ENCODE results near the gene C10orf90.

Gene C10orf90

GRCh38 chr10:126675656-126676438, 5.4 kb upstream of the C10orf90 start:
- no peak overlapping the region for H3K4me3 ChIP-seq (ENCODE audit: low read length, poor library complexity, severe bottlenecking)
- H3K79me2 ChIP-seq (ENCODE audit: insufficient read depth, low read length): no peaks in the 10 kb centered on the region
- H4K20me1 ChIP-seq (ENCODE audit: insufficient read depth, low read length, poor library complexity, severe bottlenecking): no peaks in the 10 kb centered on the region
- H3K9ac ChIP-seq (ENCODE audit: low read depth, low read length, poor library complexity, severe bottlenecking): no peak overlapping the region
- H2AFZ ChIP-seq (ENCODE audit: low read length): no peak overlapping the region
- no peak for TF ChIP-seq EZH2phosphoT487 (IDR thresholded peaks at IDR 0.05; ENCODE audit: borderline replicate concordance)
- TF ChIP-seq, protein P1, sequence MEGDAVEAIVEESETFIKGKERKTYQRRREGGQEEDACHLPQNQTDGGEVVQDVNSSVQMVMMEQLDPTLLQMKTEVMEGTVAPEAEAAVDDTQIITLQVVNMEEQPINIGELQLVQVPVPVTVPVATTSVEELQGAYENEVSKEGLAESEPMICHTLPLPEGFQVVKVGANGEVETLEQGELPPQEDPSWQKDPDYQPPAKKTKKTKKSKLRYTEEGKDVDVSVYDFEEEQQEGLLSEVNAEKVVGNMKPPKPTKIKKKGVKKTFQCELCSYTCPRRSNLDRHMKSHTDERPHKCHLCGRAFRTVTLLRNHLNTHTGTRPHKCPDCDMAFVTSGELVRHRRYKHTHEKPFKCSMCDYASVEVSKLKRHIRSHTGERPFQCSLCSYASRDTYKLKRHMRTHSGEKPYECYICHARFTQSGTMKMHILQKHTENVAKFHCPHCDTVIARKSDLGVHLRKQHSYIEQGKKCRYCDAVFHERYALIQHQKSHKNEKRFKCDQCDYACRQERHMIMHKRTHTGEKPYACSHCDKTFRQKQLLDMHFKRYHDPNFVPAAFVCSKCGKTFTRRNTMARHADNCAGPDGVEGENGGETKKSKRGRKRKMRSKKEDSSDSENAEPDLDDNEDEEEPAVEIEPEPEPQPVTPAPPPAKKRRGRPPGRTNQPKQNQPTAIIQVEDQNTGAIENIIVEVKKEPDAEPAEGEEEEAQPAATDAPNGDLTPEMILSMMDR (conservative IDR thresholded peaks at IDR 0.05; ENCODE audit: low read length): no peak
- no peaks in the 10 kb centered on the region for H3K36me3 ChIP-seq (ENCODE audit: insufficient read depth, low read length)
- no peaks in the 10 kb centered on the region for H3K4me1 ChIP-seq (ENCODE audit: insufficient read depth, low read length, poor library complexity, severe bottlenecking)
- no peaks in the 10 kb centered on the region for H3K9me2 ChIP-seq (replicated peaks; ENCODE audit: low read depth, low read length)
- H3K9me3 ChIP-seq (ENCODE audit: insufficient read depth, low read depth, low read length): peaks cover 4% of the 10 kb centered on the region; the same call in 1 of the 2 replicates
- no peak overlapping the region for H3K4me2 ChIP-seq (ENCODE audit: low read depth, low read length, poor library complexity, severe bottlenecking)
- no peaks in the 10 kb centered on the region for H3K27me3 ChIP-seq (ENCODE audit: insufficient read depth, low read length, poor library complexity, severe bottlenecking)
- no peaks in the 10 kb centered on the region for H3F3A ChIP-seq (ENCODE audit: low read depth)

GRCh38 chr10:126674741-126675515, 4.4 kb upstream of the C10orf90 start:
- no peak overlapping the region for H3K4me3 ChIP-seq (ENCODE audit: low read length, poor library complexity, severe bottlenecking)
- H3K9me3 ChIP-seq (ENCODE audit: insufficient read depth, low read depth, low read length): peaks cover 4% of the 10 kb centered on the region; the same call in 1 of the 2 replicates
- H3K36me3 ChIP-seq (ENCODE audit: insufficient read depth, low read length): no peaks in the 10 kb centered on the region

GRCh38 chr10:126673565-126673964, 3.1 kb upstream of the C10orf90 start:
- Histone ChIP-seq H3K27me3 (ENCODE audit: insufficient read depth, low read length, poor library complexity, severe bottlenecking) (no peaks in the 10 kb centered on the region), H3K4me3 (ENCODE audit: low read length, poor library complexity, severe bottlenecking) (no peak overlapping the region), H3K36me3 (ENCODE audit: insufficient read depth, low read length) (no peaks in the 10 kb centered on the region), H3K9me3 (ENCODE audit: insufficient read depth, low read depth, low read length) (peaks cover 4% of the 10 kb centered on the region), H3K4me1 (ENCODE audit: insufficient read depth, low read length, poor library complexity, severe bottlenecking) (no peaks in the 10 kb centered on the region), H3K4me2 (ENCODE audit: low read depth, low read length, poor library complexity, severe bottlenecking) (no peak overlapping the region), H3F3A (ENCODE audit: low read depth) (no peaks in the 10 kb centered on the region), H3K9ac (ENCODE audit: low read depth, low read length, poor library complexity, severe bottlenecking) (no peak overlapping the region), H4K20me1 (ENCODE audit: insufficient read depth, low read length, poor library complexity, severe bottlenecking) (no peaks in the 10 kb centered on the region), H3K79me2 (ENCODE audit: insufficient read depth, low read length) (no peaks in the 10 kb centered on the region), H2AFZ (ENCODE audit: low read length) (no peak overlapping the region), H3K9me2 (replicated peaks; ENCODE audit: low read depth, low read length) (no peaks in the 10 kb centered on the region)
- TF ChIP-seq, protein P1 (conservative IDR thresholded peaks at IDR 0.05; ENCODE audit: low read length): no peak

More at GRCh38 chr10:126674741-126675515, 4.4 kb upstream of the C10orf90 start:
- H3K79me2 ChIP-seq (ENCODE audit: insufficient read depth, low read length): no peaks in the 10 kb centered on the region
- no peak overlapping the region for H3K9ac ChIP-seq (ENCODE audit: low read depth, low read length, poor library complexity, severe bottlenecking)
- TF ChIP-seq EZH2phosphoT487 (IDR thresholded peaks at IDR 0.05; ENCODE audit: borderline replicate concordance): no peak
- TF ChIP-seq, protein P1 (conservative IDR thresholded peaks at IDR 0.05; ENCODE audit: low read length): no peak
- no peak overlapping the region for H3K4me2 ChIP-seq (ENCODE audit: low read depth, low read length, poor library complexity, severe bottlenecking)
- H2AFZ ChIP-seq (ENCODE audit: low read length): no peak overlapping the region
- no peaks in the 10 kb centered on the region for H3K27me3 ChIP-seq (ENCODE audit: insufficient read depth, low read length, poor library complexity, severe bottlenecking)
- no peaks in the 10 kb centered on the region for H4K20me1 ChIP-seq (ENCODE audit: insufficient read depth, low read length, poor library complexity, severe bottlenecking)
- no peaks in the 10 kb centered on the region for H3F3A ChIP-seq (ENCODE audit: low read depth)
- H3K4me1 ChIP-seq (ENCODE audit: insufficient read depth, low read length, poor library complexity, severe bottlenecking): no peaks in the 10 kb centered on the region
- H3K9me2 ChIP-seq (replicated peaks; ENCODE audit: low read depth, low read length): no peaks in the 10 kb centered on the region
